Peyer's patch (tissue), 4 donors: ENCODE data around the gene OR2J1. TPM values are rescaled to one million over a fixed set of nuclear protein-coding genes. Genes with fewer than 3 reads are reported as not detected.
"Not testable (repeated sequence)": the region's sequence is repeated elsewhere in the genome, so short reads cannot be mapped to it uniquely, and the experiment has no call there.

Experiments used
- DNase-seq, 3 donors: peaks; one replicate each; pipeline ENCODE4 v3.0.0-alpha.2; 2017 to 2019
- H3K27ac ChIP-seq, 4 donors: fragments of 200-600 bp; sonication (generic); one replicate each; pipeline ENCODE4 v1.5.1; 2016 to 2019
- H3K27me3 ChIP-seq, 2 donors: fragments of 200-600 bp; sonication (generic); one replicate each; pipeline ENCODE4 v1.5.1; 2019
- H3K36me3 ChIP-seq, 3 donors: fragments of 200-600 bp; sonication (generic); one replicate each; pipeline ENCODE4 v1.5.1; 2016 to 2019
- H3K4me1 ChIP-seq, 4 donors: fragments of 200-600 bp; sonication (generic); one replicate each; pipeline ENCODE4 v1.5.1; 2016 to 2019
- H3K4me3 ChIP-seq, 4 donors: fragments of 200-600 bp; sonication (generic); 1 replicate in 3 of 4; 2 replicates in 1 of 4; pipeline ENCODE4 v1.5.1; 2016 to 2019; ENCODE audit warnings: mild to moderate bottlenecking in 1 of 4
- H3K9me3 ChIP-seq, 4 donors: fragments of 200-600 bp; sonication (generic); one replicate each; pipeline ENCODE4 v1.5.1; 2016 to 2019; ENCODE audit warnings: mild to moderate bottlenecking in 1 of 4
- CTCF ChIP-seq, 6 experiments: fragments of 450-650 bp in 4 of 6; fragments of 200-600 bp in 2 of 6; sonication (generic) in 1 of 6; IDR thresholded peaks; one replicate each; pipeline ENCODE4 v1.5.1; 2017 to 2019; ENCODE audit warnings: antibody characterized with exemption in 6 of 6, mild to moderate bottlenecking in 3 of 6, moderate library complexity in 1 of 6
- POLR2A ChIP-seq, 2 donors: fragments of 450-650 bp; IDR thresholded peaks; one replicate each; pipeline ENCODE4 v1.5.1; 2017; ENCODE audit warnings: antibody characterized with exemption in 2 of 2, mild to moderate bottlenecking in 2 of 2, moderate library complexity in 2 of 2
- total RNA-seq, 4 donors: library from RNA; depleted of rRNA; stranded (reverse); fragments of >200 nt; gene quantifications; one replicate each; pipeline ENCODE4 v1.1.0, GENCODE V29; 2016

OR2J1 gene
- total RNA-seq, 4 donors from 2014 or later = not detected

- Histone ChIP-seq H3K27ac (no peak overlapping the region), H3K4me3 (no peak overlapping the region), H3K27me3 (no peaks in the 10 kb centered on the region), H3K9me3 (no peaks in the 10 kb centered on the region), H3K4me1 (no peaks in the 10 kb centered on the region), H3K36me3 (no peaks in the 10 kb centered on the region)
- no peak for DNase-seq
- no peak for TF ChIP-seq CTCF (IDR thresholded peaks at IDR 0.05)
- TF ChIP-seq POLR2A (IDR thresholded peaks at IDR 0.05) = no peak
Measured at GRCh38 chr6:29082457-29082856, 16.8 kb upstream of the OR2J1 start.

GRCh38 chr6:29087213-29087612, 12.1 kb upstream of the OR2J1 start, which contains the start of gene OR2B3:
OR2B3 (minus strand) TSS chr6:29087313; CDS start chr6:29087248, 65 bp downstream.
- no peak for DNase-seq
- Histone ChIP-seq H3K36me3 (no peaks in the 10 kb centered on the region), H3K9me3 (no peaks in the 10 kb centered on the region), H3K27ac (no peak within 1 kb of the TSS), H3K4me3 (no peak within 1 kb of the TSS), H3K4me1 (no peaks in the 10 kb centered on the region), H3K27me3 (no peaks in the 10 kb centered on the region)
- TF ChIP-seq POLR2A (IDR thresholded peaks at IDR 0.05) = no peak
- no peak for TF ChIP-seq CTCF (IDR thresholded peaks at IDR 0.05)

- no peak for DNase-seq
Measured at GRCh38 chr6:29092957-29093356, 6.3 kb upstream of the OR2J1 start.

GRCh38 chr6:29097803-29098202, 1.5 kb upstream of the OR2J1 start:
- Histone ChIP-seq H3K36me3 (no peaks in the 10 kb centered on the region), H3K27ac (no peak overlapping the region), H3K4me3 (no peak overlapping the region), H3K4me1 (no peaks in the 10 kb centered on the region), H3K9me3 (no peaks in the 10 kb centered on the region), H3K27me3 (no peaks in the 10 kb centered on the region)
- no peak for TF ChIP-seq POLR2A (IDR thresholded peaks at IDR 0.05)
- TF ChIP-seq CTCF (IDR thresholded peaks at IDR 0.05) = no peak
- DNase-seq = no peak

More at GRCh38 chr6:29092957-29093356, 6.3 kb upstream of the OR2J1 start:
- H3K27me3 ChIP-seq = no peaks in the 10 kb centered on the region
- no peaks in the 10 kb centered on the region for H3K36me3 ChIP-seq
- no peak overlapping the region for H3K4me3 ChIP-seq
- TF ChIP-seq CTCF (IDR thresholded peaks at IDR 0.05) (no peak), POLR2A (IDR thresholded peaks at IDR 0.05) (no peak)
- H3K4me1 ChIP-seq = no peaks in the 10 kb centered on the region
- no peaks in the 10 kb centered on the region for H3K9me3 ChIP-seq
- H3K27ac ChIP-seq = no peak overlapping the region

GRCh38 chr6:29107758-29108157, 8.5 kb downstream of the OR2J1 start, which contains the start of gene OR2J3:
OR2J3 (plus strand) TSS chr6:29108058; CDS start chr6:29111891, 3,833 bp downstream.
- H3K4me3 ChIP-seq = no peak within 1 kb of the TSS
- no peak within 1 kb of the TSS for H3K27ac ChIP-seq
- no peaks in the 10 kb centered on the region for H3K9me3 ChIP-seq
- no peaks in the 10 kb centered on the region for H3K27me3 ChIP-seq
- H3K36me3 ChIP-seq = no peaks in the 10 kb centered on the region
- TF ChIP-seq POLR2A (IDR thresholded peaks at IDR 0.05) (no peak), CTCF (IDR thresholded peaks at IDR 0.05) (no peak)
- DNase-seq = no peak
- no peaks in the 10 kb centered on the region for H3K4me1 ChIP-seq

- H3K4me3 ChIP-seq = no peak overlapping the region
- no peaks in the 10 kb centered on the region for H3K4me1 ChIP-seq
- DNase-seq = no peak
- no peak overlapping the region for H3K27ac ChIP-seq
- no peak for TF ChIP-seq POLR2A (IDR thresholded peaks at IDR 0.05)
- no peak for TF ChIP-seq CTCF (IDR thresholded peaks at IDR 0.05)
- H3K36me3 ChIP-seq = no peaks in the 10 kb centered on the region
- no peaks in the 10 kb centered on the region for H3K27me3 ChIP-seq
- no peaks in the 10 kb centered on the region for H3K9me3 ChIP-seq
Measured at GRCh38 chr6:29112135-29112534, 12.8 kb downstream of the OR2J1 start.

- not testable (repeated sequence) for H3K27ac ChIP-seq, H3K27me3 ChIP-seq, H3K4me3 ChIP-seq, DNase-seq, H3K36me3 ChIP-seq, H3K4me1 ChIP-seq, H3K9me3 ChIP-seq
Measured at GRCh38 chr6:29114964-29115363, 15.7 kb downstream of the OR2J1 start.
